Measurements from ENCODE around the gene TCL1B. TPM values are rescaled to one million over a fixed set of nuclear protein-coding genes. Genes with fewer than 3 reads are reported as not detected.

Gene TCL1B
- total RNA-seq, 1 donor from 2014 or later, result not detected

GRCh38 chr14:95739356-95739755 lies 53.1 kb downstream of the TCL1B start:
- FAIRE-seq (no peak), DNase-seq (ENCODE audit: low read depth) (no peak)
- no peak overlapping the region for H3K4me3 ChIP-seq (ENCODE audit: low read depth, low read length)
- H3K36me3 ChIP-seq (ENCODE audit: control insufficient read depth, insufficient read depth, low read length), result no peaks in the 10 kb centered on the region
- H3K27me3 ChIP-seq (ENCODE audit: control insufficient read depth, insufficient read depth, low read length), result no peaks in the 10 kb centered on the region
- TF ChIP-seq, protein P1, sequence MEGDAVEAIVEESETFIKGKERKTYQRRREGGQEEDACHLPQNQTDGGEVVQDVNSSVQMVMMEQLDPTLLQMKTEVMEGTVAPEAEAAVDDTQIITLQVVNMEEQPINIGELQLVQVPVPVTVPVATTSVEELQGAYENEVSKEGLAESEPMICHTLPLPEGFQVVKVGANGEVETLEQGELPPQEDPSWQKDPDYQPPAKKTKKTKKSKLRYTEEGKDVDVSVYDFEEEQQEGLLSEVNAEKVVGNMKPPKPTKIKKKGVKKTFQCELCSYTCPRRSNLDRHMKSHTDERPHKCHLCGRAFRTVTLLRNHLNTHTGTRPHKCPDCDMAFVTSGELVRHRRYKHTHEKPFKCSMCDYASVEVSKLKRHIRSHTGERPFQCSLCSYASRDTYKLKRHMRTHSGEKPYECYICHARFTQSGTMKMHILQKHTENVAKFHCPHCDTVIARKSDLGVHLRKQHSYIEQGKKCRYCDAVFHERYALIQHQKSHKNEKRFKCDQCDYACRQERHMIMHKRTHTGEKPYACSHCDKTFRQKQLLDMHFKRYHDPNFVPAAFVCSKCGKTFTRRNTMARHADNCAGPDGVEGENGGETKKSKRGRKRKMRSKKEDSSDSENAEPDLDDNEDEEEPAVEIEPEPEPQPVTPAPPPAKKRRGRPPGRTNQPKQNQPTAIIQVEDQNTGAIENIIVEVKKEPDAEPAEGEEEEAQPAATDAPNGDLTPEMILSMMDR (IDR thresholded peaks at IDR 0.05; ENCODE audit: insufficient read depth, low read length, severe bottlenecking), result no peak

DNA sequence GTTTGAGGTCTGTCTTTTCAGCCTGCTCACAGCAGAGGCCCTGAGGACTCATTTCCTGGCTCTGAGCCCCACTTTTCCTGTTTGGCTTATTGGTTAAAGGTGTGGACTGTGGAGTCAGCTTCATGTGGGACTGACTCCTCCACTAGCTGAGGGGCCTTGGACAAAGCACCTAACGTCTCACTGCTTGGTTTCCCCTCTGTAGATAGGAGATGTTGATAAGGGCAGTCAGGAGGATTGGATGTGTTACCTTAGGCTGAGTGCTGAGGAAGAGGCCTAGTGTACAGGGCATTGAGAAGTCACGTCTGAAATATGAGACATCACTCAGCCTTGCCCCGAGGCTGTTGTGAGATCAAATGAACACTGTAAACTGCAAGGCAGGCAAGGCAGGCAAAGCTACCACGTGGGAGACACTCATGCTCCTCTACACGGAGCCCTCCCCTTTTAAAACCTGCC lies 54.8 kb downstream of the TCL1B start:
- DNase-seq (ENCODE audit: low read depth), result peak; percentile 67
- FAIRE-seq, result no peak
- TF ChIP-seq, protein P1 (IDR thresholded peaks at IDR 0.05; ENCODE audit: insufficient read depth, low read length, severe bottlenecking), result no peak
- no peaks in the 10 kb centered on the region for H3K36me3 ChIP-seq (ENCODE audit: control insufficient read depth, insufficient read depth, low read length)
- H3K27me3 ChIP-seq (ENCODE audit: control insufficient read depth, insufficient read depth, low read length), result no peaks in the 10 kb centered on the region
- no peak overlapping the region for H3K4me3 ChIP-seq (ENCODE audit: low read depth, low read length)

DNA sequence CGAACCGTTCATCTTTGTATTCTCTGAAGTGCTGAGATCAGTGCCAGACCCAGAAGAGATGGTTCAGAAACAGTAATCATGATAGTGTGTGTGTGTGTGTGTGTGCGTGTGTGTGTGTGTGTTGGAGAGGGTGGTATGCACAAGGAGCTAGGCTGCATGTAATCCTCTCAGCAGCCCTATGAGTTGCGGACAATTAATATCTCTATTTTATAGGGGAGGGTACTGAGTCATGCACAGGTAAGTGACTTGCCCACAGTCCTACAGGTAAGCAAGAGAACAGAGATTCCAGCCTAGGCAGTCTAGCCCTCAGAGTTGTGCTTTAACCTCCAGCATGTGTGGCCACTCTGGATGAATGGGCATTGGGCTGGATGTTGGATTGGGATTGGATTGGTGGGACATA lies 55.6 kb downstream of the TCL1B start:
- FAIRE-seq (no peak), DNase-seq (ENCODE audit: low read depth) (no peak)
- TF ChIP-seq, protein P1 (IDR thresholded peaks at IDR 0.05; ENCODE audit: insufficient read depth, low read length, severe bottlenecking), result no peak
- Histone ChIP-seq H3K4me3 (ENCODE audit: low read depth, low read length) (no peak overlapping the region), H3K27me3 (ENCODE audit: control insufficient read depth, insufficient read depth, low read length) (no peaks in the 10 kb centered on the region), H3K36me3 (ENCODE audit: control insufficient read depth, insufficient read depth, low read length) (no peaks in the 10 kb centered on the region)

Other genes starting within 250 kb of the TCL1B start
- 4.6 and 5.3 TPM in 2 replicates for gene SYNE3, start 169.8 kb upstream of the TCL1B start, total RNA-seq
- gene GLRX5, start 151.4 kb upstream of the TCL1B start, total RNA-seq, result 41.6 and 74.8 TPM in 2 replicates
- not detected in 2 replicates for gene TCL1A, start 27.7 kb downstream of the TCL1B start, total RNA-seq
- not detected in 2 replicates for gene TUNAR, start 190.4 kb downstream of the TCL1B start, total RNA-seq

Measured in bronchial epithelial cell (primary cell).